Uterus (tissue), 4 donors: Measurements from ENCODE around the gene NDUFB6. TPM values are rescaled to one million over a fixed set of nuclear protein-coding genes. Genes with fewer than 3 reads are reported as not detected.

ENCODE experiments used
- DNase-seq, 2 donors: peaks; one replicate each; pipeline ENCODE4 v3.0.0-alpha.2; 2019 to 2020
- H3K27ac ChIP-seq, 2 donors: fragments of 200-600 bp; sonication (generic); 1 replicate in 1 of 2; 2 replicates in 1 of 2; pipeline ENCODE4 v1.5.1; 2016 to 2018
- H3K27me3 ChIP-seq, 2 donors: fragments of 200-600 bp; sonication (generic); one replicate each; pipeline ENCODE4 v1.5.1; 2018 to 2019; ENCODE audit warnings: control low read depth in 1 of 2
- H3K36me3 ChIP-seq, 2 donors: fragments of 200-600 bp; sonication (generic); one replicate each; pipeline ENCODE4 v1.5.1; 2019; ENCODE audit warnings: control low read depth in 1 of 2
- H3K4me1 ChIP-seq, 2 donors: fragments of 200-600 bp; sonication (generic); one replicate each; pipeline ENCODE4 v1.5.1; 2018 to 2019; ENCODE audit warnings: control low read depth in 1 of 2
- H3K4me3 ChIP-seq, 2 donors: fragments of 200-600 bp; sonication (generic); 1 replicate in 1 of 2; 2 replicates in 1 of 2; pipeline ENCODE4 v1.5.1; 2018 to 2019; ENCODE audit warnings: mild to moderate bottlenecking in 1 of 2
- H3K9me3 ChIP-seq, 2 donors: fragments of 200-600 bp; sonication (generic); one replicate each; pipeline ENCODE4 v1.5.1; 2019; ENCODE audit warnings: control low read depth in 1 of 2
- CTCF ChIP-seq, 4 experiments: fragments of 200-600 bp in 2 of 4; fragments of 450-650 bp in 2 of 4; sonication (generic) in 2 of 4; IDR thresholded peaks; one replicate each; pipeline ENCODE4 v1.5.1; 2016 to 2019; ENCODE audit warnings: antibody characterized with exemption in 4 of 4, mild to moderate bottlenecking in 2 of 4, moderate library complexity in 1 of 4
- POLR2A ChIP-seq, 2 donors: fragments of 450-650 bp; IDR thresholded peaks; one replicate each; pipeline ENCODE4 v1.6.1; 2016; ENCODE audit warnings: antibody characterized with exemption in 2 of 2, mild to moderate bottlenecking in 1 of 2, moderate library complexity in 1 of 2
- intact Hi-C: fragments of 100-400 bp; cut with DNase I; formaldehyde crosslinking; loops from one replicate; pipeline ENCODE4 v1.15.1; 2023; ENCODE audit warnings: low total_unique reads
- total RNA-seq, 4 donors: library from RNA; depleted of rRNA in 3 of 4; stranded (reverse); fragments of >200 nt in 3 of 4; gene quantifications; one replicate each; pipeline versions ENCODE4 v1.1.0 to v1.2.4, GENCODE V29; 2014 to 2023
- donor health status: DM: yes; HTN: yes; CAD: no.

The NDUFB6 gene
- total RNA-seq, 4 donors from 2014 or later: 33.8 to 181 (median 54.5) TPM

GRCh38 chr9:32523910-32524309 lies 49.0 kb downstream of the NDUFB6 start:
- DNase-seq: no peak
- no peak overlapping the region for H3K27ac ChIP-seq
- intact Hi-C loops: no loop called here
- H3K4me1 ChIP-seq: peaks cover 0 to 3% of the 10 kb centered on the region in 2 donors
- H3K4me3 ChIP-seq: no peak overlapping the region
- TF ChIP-seq POLR2A (IDR thresholded peaks at IDR 0.05): no peak
- TF ChIP-seq CTCF (IDR thresholded peaks at IDR 0.05): no peak
- H3K9me3 ChIP-seq: no peaks in the 10 kb centered on the region
- H3K36me3 ChIP-seq: no peaks in the 10 kb centered on the region
- H3K27me3 ChIP-seq: no peaks in the 10 kb centered on the region

GRCh38 chr9:32518276-32518675 lies 54.7 kb downstream of the NDUFB6 start:
- Histone ChIP-seq H3K9me3 (no peaks in the 10 kb centered on the region), H3K4me3 (no peak overlapping the region), H3K36me3 (no peaks in the 10 kb centered on the region), H3K4me1 (no peaks in the 10 kb centered on the region), H3K27ac (no peak overlapping the region), H3K27me3 (no peaks in the 10 kb centered on the region)
- no peak for DNase-seq
- intact Hi-C loops: no loop called here
- no peak for TF ChIP-seq POLR2A (IDR thresholded peaks at IDR 0.05)
- TF ChIP-seq CTCF (IDR thresholded peaks at IDR 0.05): no peak

- Histone ChIP-seq H3K9me3 (no peaks in the 10 kb centered on the region), H3K27me3 (no peaks in the 10 kb centered on the region), H3K27ac (no peak overlapping the region), H3K4me3 (no peak overlapping the region), H3K36me3 (no peaks in the 10 kb centered on the region), H3K4me1 (no peaks in the 10 kb centered on the region)
- intact Hi-C loops: no loop called here
- no peak for DNase-seq
- TF ChIP-seq CTCF (IDR thresholded peaks at IDR 0.05): no peak
Measured at GRCh38 chr9:32516241-32516640, 56.7 kb downstream of the NDUFB6 start.

GRCh38 chr9:32508728-32509127 lies 64.2 kb downstream of the NDUFB6 start:
- no peaks in the 10 kb centered on the region for H3K27me3 ChIP-seq
- no peak overlapping the region for H3K27ac ChIP-seq
- H3K4me3 ChIP-seq: no peak overlapping the region
- H3K4me1 ChIP-seq: no peaks in the 10 kb centered on the region
- no peak for TF ChIP-seq POLR2A (IDR thresholded peaks at IDR 0.05)
- TF ChIP-seq CTCF (IDR thresholded peaks at IDR 0.05): no peak
- H3K36me3 ChIP-seq: no peaks in the 10 kb centered on the region
- no peaks in the 10 kb centered on the region for H3K9me3 ChIP-seq
- intact Hi-C loops: no loop called here
- DNase-seq: no peak

- Histone ChIP-seq H3K36me3 (no peaks in the 10 kb centered on the region), H3K9me3 (no peaks in the 10 kb centered on the region), H3K4me3 (no peak overlapping the region), H3K4me1 (no peaks in the 10 kb centered on the region), H3K27ac (no peak overlapping the region), H3K27me3 (no peaks in the 10 kb centered on the region)
- intact Hi-C loops: no loop called here
- TF ChIP-seq POLR2A (IDR thresholded peaks at IDR 0.05) (no peak), CTCF (IDR thresholded peaks at IDR 0.05) (no peak)
- DNase-seq: no peak
Measured at GRCh38 chr9:32503008-32503407, 70.0 kb downstream of the NDUFB6 start.

Other genes with a start within 250 kb of the NDUFB6 start
- gene ACO1, start 188.5 kb downstream of the NDUFB6 start, total RNA-seq: 10 to 100 TPM in 3 of 4 donors, 1 to 10 TPM in 1; 10.0 to 39.5 (median 24.9) TPM
- gene RIGI, start 47.0 kb downstream of the NDUFB6 start, total RNA-seq: 10 to 100 TPM in 3 of 4 donors, 1 to 10 TPM in 1; 2.6 to 22.5 (median 14.3) TPM
- gene SMIM27, start 20.8 kb downstream of the NDUFB6 start, total RNA-seq: 1 to 10 TPM in 2 of 4 donors, not detected in 2; 1.7 to 8.1 TPM
- 10 to 100 TPM; 12.8 to 49.3 (median 27.3) TPM for gene TOPORS, start 20.6 kb downstream of the NDUFB6 start, total RNA-seq
- under 1 TPM in 2 of 4 donors, not detected in 2; under 0.01 to 0.07 TPM for gene TAF1L, start 62.5 kb upstream of the NDUFB6 start, total RNA-seq
- gene TMEM215, start 210.4 kb upstream of the NDUFB6 start, total RNA-seq: under 1 TPM in 1 of 4 donors, not detected in 3; 0.55 TPM